NCI-H2171 (cell line): ENCODE measurements around the gene ARHGEF3.

ENCODE experiments used
- DNase-seq: peaks from one replicate; lab custom pipeline; 2025; lab: John Stamatoyannopoulos, UW

ARHGEF3 gene

GRCh38 chr3:56795097-56795828 is 6.5 kb downstream of the ARHGEF3 start:
- no peak for DNase-seq

- no peak for DNase-seq
Observed at GRCh38 chr3:56792193-56792592, 9.6 kb downstream of the ARHGEF3 start.

GRCh38 chr3:56790016-56790821 is 11.5 kb downstream of the ARHGEF3 start:
- DNase-seq: no peak

- no peak for DNase-seq
Observed at GRCh38 chr3:56789076-56789475, 12.7 kb downstream of the ARHGEF3 start.

- no peak for DNase-seq
Observed at GRCh38 chr3:56788521-56788920, 13.2 kb downstream of the ARHGEF3 start.

- DNase-seq: no peak
Observed at GRCh38 chr3:56787784-56788256, 13.9 kb downstream of the ARHGEF3 start.

- DNase-seq: no peak
Observed at GRCh38 chr3:56787258-56787775, 14.4 kb downstream of the ARHGEF3 start.

GRCh38 chr3:56785499-56785898 is 16.2 kb downstream of the ARHGEF3 start:
- DNase-seq: no peak

- DNase-seq: no peak
Observed at GRCh38 chr3:56784448-56785001, 17.2 kb downstream of the ARHGEF3 start.

- peak; percentile 71 for DNase-seq
Observed at GRCh38 chr3:56783644-56784447, 17.9 kb downstream of the ARHGEF3 start.

GRCh38 chr3:56782906-56783305 is 18.8 kb downstream of the ARHGEF3 start:
- DNase-seq: no peak

GRCh38 chr3:56782215-56782614 is 19.5 kb downstream of the ARHGEF3 start:
- no peak for DNase-seq

GRCh38 chr3:56781762-56782161 is 20.0 kb downstream of the ARHGEF3 start:
- no peak for DNase-seq

- no peak for DNase-seq
Observed at GRCh38 chr3:56780936-56781335, 20.8 kb downstream of the ARHGEF3 start.

GRCh38 chr3:56778893-56779292 is 22.9 kb downstream of the ARHGEF3 start:
- DNase-seq: no peak

- DNase-seq: no peak
Observed at GRCh38 chr3:56776556-56776950, 25.2 kb downstream of the ARHGEF3 start.

- DNase-seq: no peak
Observed at GRCh38 chr3:56775838-56776555, 25.8 kb downstream of the ARHGEF3 start.

- no peak for DNase-seq
Observed at GRCh38 chr3:56775445-56775837, 26.3 kb downstream of the ARHGEF3 start.

GRCh38 chr3:56773986-56774385 is 27.8 kb downstream of the ARHGEF3 start:
- DNase-seq: no peak

GRCh38 chr3:56772952-56773938 is 28.5 kb downstream of the ARHGEF3 start:
- DNase-seq: no peak
